ENCODE measurements around the gene CNTRL.
A peak's percentile ranks its signal among the peaks of the same experiment; 100 is the strongest.
"Not testable (repeated sequence)": the region's sequence is repeated elsewhere in the genome, so short reads cannot be mapped to it uniquely, and the experiment has no call there.

CNTRL gene

DNA sequence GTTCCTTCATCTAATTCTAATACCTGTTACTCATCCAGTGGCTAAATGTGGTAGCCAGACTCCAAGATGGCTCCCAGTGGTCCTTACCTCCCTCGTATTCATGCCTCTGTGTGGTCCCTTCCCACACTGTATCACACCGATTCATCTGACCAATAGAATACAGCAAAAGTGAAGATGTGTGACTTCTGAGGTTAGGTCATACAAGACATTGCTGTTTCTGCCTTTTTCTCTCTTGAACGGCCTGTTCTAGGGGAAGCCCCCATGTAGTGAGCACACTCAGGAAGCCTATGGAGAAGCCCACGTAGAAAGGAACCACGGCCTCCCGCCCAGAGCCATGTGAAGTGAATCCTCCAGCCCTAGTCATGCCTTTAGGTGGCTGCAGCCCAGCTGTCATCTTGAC, 15.2 kb upstream of the CNTRL start:
- Mint-ChIP-seq H3K4me3 (no peak overlapping the region), H3K4me1 (ENCODE audit: low read depth) (peaks cover 15% of the 10 kb centered on the region), H3K36me3 (peaks cover 4% of the 10 kb centered on the region), H3K9me3 (ENCODE audit: low read depth) (peaks cover 6% of the 10 kb centered on the region), H3K27ac (no peak overlapping the region), H3K27me3 (no peaks in the 10 kb centered on the region)

DNA sequence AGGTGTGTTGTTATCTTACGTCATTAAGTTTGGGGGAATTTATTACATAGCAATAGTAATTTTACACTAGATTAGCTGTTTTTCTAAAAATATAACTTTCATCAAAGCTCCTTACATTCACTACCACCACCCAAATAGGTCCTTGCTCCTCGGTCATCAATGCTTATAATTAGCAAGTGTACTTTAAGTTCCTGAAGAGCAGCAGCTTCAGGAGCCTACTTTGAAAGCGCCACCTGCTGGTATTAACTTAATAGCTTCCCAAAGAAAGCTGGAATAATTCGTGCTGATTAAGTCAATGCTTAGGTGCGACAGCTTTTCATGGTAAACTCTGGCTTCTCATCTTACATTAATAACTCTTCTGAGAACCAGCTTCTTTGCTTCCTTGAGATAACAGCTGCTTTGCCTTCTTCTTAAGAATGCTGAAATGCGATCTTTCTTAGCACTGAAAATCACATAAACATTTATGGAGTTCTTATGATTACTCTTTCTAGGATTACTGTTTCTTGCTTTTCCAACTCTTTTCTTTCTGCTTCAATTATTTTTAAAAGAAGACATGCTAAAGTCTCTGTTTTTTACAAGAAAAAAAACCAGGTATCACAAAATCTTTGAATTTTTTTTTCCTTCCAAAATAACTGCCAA, 14.6 kb upstream of the CNTRL start:
- H3K4me3 Mint-ChIP-seq: no peak overlapping the region
- H3K9me3 Mint-ChIP-seq (ENCODE audit: low read depth): peaks cover 6% of the 10 kb centered on the region
- H3K27ac Mint-ChIP-seq: no peak overlapping the region
- H3K27me3 Mint-ChIP-seq: no peaks in the 10 kb centered on the region
- peaks cover 15% of the 10 kb centered on the region for H3K4me1 Mint-ChIP-seq (ENCODE audit: low read depth)
- H3K36me3 Mint-ChIP-seq: peaks cover 4% of the 10 kb centered on the region

DNA sequence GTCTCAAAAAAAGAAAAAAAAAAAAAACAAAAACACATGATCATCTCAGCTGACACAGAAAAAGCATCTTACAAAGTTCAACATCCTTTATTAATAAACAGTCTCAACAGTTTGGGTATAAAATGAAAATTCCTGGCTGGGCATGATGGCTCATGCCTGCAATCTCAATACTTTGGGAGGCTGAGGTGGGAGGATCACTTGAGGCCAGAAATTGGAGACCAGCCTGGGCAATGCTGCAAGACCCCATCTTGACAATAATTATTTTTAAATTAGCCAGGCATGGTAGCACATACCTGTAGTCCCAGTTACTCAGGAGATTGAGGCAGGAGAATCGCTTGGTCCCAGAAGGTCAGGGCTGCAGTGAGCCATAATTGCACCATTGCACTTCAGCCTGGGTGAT, 7.9 kb upstream of the CNTRL start:
- peaks cover 29% of the 10 kb centered on the region for H3K4me1 Mint-ChIP-seq (ENCODE audit: low read depth)
- peaks cover 7% of the 10 kb centered on the region for H3K9me3 Mint-ChIP-seq (ENCODE audit: low read depth)
- no peak overlapping the region for H3K4me3 Mint-ChIP-seq
- peaks cover 4% of the 10 kb centered on the region for H3K36me3 Mint-ChIP-seq
- no peak overlapping the region for H3K27ac Mint-ChIP-seq
- no peaks in the 10 kb centered on the region for H3K27me3 Mint-ChIP-seq

DNA sequence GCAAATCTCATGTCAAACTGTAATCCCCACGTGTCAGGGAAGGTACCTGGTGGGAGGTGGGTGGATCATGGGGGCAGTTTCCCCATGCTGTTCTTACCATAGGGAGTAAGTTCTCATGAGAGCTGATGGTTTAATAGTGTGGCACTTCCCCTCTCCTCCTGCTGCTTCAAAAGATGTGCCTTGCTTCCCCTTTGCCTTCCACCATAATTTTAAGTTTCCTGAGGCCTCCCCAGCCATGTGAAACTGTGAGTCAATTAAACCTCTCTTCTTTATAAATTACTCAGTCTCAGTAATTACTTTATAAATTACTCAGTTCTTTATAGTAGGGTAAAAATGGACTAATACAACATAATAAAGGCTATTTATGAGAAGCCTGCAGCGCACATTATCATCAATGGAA, 7.1 kb upstream of the CNTRL start:
- Mint-ChIP-seq H3K4me3 (peak overlapping the region; percentile 14), H3K27ac (peak overlapping the region; percentile 86)

DNA sequence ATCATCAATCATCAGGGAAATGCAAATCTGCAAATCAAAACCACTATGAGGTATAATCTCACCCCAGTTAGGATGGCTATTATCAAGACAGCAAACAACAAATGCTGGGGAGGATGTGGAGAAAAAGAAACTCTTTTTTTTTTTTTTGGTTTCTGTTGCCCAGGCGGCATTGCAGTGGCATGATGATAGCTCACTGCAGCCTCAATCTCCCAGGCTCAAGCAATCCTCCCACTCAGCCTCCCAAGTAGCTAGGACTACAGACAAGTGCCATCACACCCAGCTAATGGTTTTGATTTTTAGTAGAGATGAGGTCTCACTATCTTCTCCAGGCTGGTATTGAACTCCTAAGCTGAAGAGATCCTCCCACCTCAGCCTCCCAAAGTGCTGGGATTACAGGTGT, 5.4 kb upstream of the CNTRL start:
- Mint-ChIP-seq H3K4me3 (no peak overlapping the region), H3K4me1 (ENCODE audit: low read depth) (peaks cover 34% of the 10 kb centered on the region), H3K27ac (no peak overlapping the region), H3K9me3 (ENCODE audit: low read depth) (peaks cover 7% of the 10 kb centered on the region), H3K27me3 (no peaks in the 10 kb centered on the region), H3K36me3 (peaks cover 4% of the 10 kb centered on the region)

More for the DNA sequence above, 7.1 kb upstream of the CNTRL start:
- Mint-ChIP-seq H3K36me3 (peaks cover 4% of the 10 kb centered on the region), H3K27me3 (no peaks in the 10 kb centered on the region), H3K9me3 (ENCODE audit: low read depth) (peaks cover 7% of the 10 kb centered on the region), H3K4me1 (ENCODE audit: low read depth) (peaks cover 27% of the 10 kb centered on the region)

DNA sequence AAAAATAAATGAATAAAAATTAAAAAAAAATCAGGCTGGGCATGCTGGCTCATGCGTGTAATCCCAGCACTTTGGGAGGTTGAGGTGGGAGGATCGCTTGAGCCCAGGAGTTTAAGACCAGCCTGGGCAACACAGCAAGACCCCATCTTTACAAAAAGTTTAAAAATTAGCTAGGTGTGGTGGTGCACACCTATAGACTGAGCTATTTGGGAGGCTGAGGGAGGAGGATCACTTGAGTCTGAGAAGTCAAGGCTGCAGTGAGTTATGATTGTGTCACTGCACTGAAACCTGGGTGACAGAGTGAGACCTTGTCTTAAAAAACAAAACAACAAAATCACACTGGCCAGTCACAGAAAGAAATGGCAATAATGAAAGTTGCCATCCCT, 3.4 kb upstream of the CNTRL start:
- no peaks in the 10 kb centered on the region for H3K27me3 Mint-ChIP-seq
- H3K9me3 Mint-ChIP-seq (ENCODE audit: low read depth): peaks cover 7% of the 10 kb centered on the region
- H3K36me3 Mint-ChIP-seq: peaks cover 4% of the 10 kb centered on the region
- peak overlapping the region; percentile 83 for H3K4me3 Mint-ChIP-seq
- peak overlapping the region; percentile 72 for H3K27ac Mint-ChIP-seq
- H3K4me1 Mint-ChIP-seq (ENCODE audit: low read depth): peaks cover 49% of the 10 kb centered on the region

DNA sequence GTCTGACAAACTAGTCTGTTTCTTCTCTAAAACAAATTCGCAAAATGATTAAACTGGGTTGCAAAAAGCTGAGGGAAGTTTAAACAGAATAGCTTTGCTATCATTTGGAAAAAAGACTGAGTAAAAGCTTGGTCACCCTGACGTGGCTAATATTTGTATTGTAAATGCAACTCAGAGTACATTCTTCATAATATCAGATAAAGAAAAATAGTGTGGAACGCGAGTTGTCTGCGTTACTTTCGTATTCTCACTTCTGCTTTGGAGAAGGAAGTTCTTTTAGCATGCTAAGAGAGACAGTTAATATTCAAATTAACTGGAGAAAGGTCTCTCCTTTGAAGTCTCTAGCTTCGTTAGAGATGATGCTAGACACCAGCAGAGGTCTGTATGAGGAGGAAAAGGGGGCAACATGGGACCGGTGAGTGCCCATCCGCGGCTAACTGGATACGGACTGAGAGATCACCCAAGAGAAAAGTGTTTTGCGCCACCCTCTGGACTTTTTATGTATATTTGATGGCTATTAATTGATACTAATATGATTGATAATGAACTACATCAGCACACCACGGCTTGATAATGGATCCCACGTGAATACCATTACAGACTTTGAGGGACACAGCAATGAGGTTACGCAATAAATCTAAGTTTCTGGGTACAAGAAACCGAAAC, 2.9 kb upstream of the CNTRL start:
- Mint-ChIP-seq H3K4me3 (peak overlapping the region; percentile 83), H3K4me1 (ENCODE audit: low read depth) (peaks cover 54% of the 10 kb centered on the region), H3K9me3 (ENCODE audit: low read depth) (peaks cover 7% of the 10 kb centered on the region), H3K27me3 (no peaks in the 10 kb centered on the region), H3K36me3 (peaks cover 4% of the 10 kb centered on the region), H3K27ac (peak overlapping the region; percentile 72)

DNA sequence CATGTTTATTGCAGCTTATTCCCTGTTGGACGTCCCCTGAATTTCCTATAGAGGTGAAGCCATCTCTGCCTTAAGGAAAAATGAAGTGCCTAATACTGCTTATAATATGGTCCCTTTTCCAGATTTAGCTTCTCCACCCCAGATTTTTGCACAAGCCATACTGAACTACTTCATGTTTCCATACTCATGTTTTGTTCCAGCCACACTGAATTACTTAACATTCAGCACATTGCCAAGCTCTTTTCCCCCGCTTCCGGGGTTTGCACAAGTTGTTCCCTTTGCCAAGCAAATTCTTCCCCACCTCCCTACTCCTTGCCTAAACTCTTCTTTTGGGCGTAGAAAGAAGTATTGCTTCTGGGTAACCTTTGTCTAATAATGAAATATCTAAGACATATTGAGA, 1.7 kb upstream of the CNTRL start:
- Mint-ChIP-seq H3K27ac (no peak overlapping the region), H3K9me3 (ENCODE audit: low read depth) (peaks cover 3% of the 10 kb centered on the region), H3K4me3 (peak overlapping the region; percentile 99), H3K36me3 (no peaks in the 10 kb centered on the region), H3K27me3 (no peaks in the 10 kb centered on the region), H3K4me1 (ENCODE audit: low read depth) (peaks cover 53% of the 10 kb centered on the region)

DNA sequence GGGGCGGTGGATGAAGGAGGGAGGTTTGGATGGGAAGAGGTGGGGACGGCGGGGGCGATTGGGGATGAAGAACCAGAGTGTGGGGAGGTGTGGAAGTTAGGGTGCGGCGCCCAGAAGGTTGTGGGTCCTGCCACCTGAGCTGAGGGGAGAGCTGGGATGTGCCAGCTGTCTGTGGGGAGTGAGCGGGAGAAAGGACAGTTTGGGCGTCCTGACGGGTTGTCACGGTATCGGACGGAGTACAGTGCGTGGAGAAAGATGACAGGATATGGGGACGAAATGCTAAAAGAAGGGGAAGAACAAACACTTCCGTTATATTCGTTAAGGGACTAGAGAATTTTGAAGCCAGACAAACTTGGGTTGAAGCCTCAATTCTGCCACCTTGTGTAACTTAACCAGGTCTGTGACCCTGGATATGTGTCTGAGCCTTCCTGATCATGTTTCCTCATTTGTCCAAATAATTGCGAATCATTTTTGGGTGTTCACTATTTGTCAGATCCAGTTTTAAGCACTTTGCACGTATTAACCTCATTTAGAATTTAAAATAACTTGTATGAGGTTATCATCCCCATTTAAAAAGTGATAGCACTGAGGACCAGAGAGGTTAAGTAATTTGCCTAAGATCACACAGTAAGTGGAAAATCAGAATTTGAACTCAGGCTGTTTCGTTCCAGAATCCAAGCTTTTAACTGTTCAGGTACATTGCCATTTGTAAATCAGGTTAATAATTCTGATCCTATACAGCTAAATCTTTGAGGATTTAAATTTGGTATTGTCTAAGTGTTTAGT, 689 bp downstream of the CNTRL start:
- Mint-ChIP-seq H3K4me1 (ENCODE audit: low read depth) (peaks cover 50% of the 10 kb centered on the region), H3K9me3 (ENCODE audit: low read depth) (no peaks in the 10 kb centered on the region), H3K4me3 (peak overlapping the region; percentile 99), H3K27me3 (no peaks in the 10 kb centered on the region), H3K27ac (peak overlapping the region; percentile 93), H3K36me3 (no peaks in the 10 kb centered on the region)

DNA sequence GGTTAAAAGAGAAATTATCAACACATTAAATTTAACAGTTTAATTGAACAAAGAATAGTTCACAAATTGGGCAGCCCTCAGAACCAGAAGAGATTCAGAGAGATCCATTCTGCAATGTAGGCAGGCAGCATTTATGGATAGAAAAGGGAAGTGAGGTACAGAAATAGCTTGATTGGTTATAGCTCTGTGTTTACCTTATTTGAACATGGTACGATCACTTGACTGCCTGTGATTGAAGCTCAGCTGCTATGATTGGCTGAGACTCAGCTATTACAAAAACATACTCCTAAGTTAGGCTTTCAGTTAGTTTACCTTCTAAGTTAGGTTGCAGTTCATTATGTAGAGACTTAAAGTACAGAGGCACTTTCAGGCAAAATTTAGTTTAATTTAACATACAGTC, 7.3 kb downstream of the CNTRL start:
- no peaks in the 10 kb centered on the region for H3K27me3 Mint-ChIP-seq
- peaks cover 12% of the 10 kb centered on the region for H3K4me1 Mint-ChIP-seq (ENCODE audit: low read depth)
- H3K27ac Mint-ChIP-seq: no peak overlapping the region
- no peak overlapping the region for H3K4me3 Mint-ChIP-seq
- peaks cover 8% of the 10 kb centered on the region for H3K36me3 Mint-ChIP-seq
- H3K9me3 Mint-ChIP-seq (ENCODE audit: low read depth): no peaks in the 10 kb centered on the region

DNA sequence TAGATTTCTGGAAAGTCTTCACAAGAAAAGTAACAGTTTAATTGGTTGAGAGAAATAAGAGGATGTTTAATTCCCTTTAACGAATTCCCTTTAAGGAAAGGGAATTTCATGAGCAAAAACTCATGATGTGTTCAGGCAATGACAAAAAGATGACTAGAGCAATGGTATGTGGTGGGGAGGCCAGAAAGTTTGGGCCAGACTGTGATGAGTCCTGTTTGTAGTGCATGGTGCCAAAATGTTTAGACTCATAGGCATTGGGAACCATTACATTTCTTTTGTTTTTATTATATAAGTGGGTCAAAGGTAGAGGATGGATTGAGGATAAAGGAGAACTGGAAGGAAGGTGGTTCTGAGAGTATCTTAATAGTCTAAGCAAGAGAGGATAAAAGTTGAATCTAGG, 10.9 kb downstream of the CNTRL start:
- peaks cover 17% of the 10 kb centered on the region for H3K36me3 Mint-ChIP-seq
- no peaks in the 10 kb centered on the region for H3K27me3 Mint-ChIP-seq
- no peaks in the 10 kb centered on the region for H3K9me3 Mint-ChIP-seq (ENCODE audit: low read depth)
- no peak overlapping the region for H3K27ac Mint-ChIP-seq
- no peak overlapping the region for H3K4me3 Mint-ChIP-seq
- peaks cover 17% of the 10 kb centered on the region for H3K4me1 Mint-ChIP-seq (ENCODE audit: low read depth)

DNA sequence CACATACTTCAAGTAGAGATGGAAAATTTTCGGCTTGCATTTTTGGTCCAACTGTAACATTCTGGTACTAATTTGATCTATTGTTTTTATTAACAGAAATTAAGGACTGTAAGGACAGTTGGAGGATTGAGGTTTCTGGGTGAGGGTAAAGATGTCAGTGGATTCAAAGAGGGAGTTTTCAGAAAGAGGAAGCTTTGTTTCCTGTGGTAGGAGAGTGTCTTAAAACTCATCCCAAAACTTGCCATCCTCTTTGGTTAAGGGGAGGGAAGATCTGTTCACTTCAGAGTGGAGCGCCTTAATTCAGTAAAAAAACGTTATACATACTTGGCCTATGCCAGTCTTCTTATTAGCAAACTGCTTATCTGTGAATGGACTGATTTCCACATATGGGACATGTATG, 13.8 kb downstream of the CNTRL start:
- Mint-ChIP-seq H3K27me3 (no peaks in the 10 kb centered on the region), H3K27ac (peak overlapping the region; percentile 7), H3K4me1 (ENCODE audit: low read depth) (peaks cover 18% of the 10 kb centered on the region), H3K9me3 (ENCODE audit: low read depth) (no peaks in the 10 kb centered on the region), H3K4me3 (no peak overlapping the region), H3K36me3 (peaks cover 30% of the 10 kb centered on the region)

DNA sequence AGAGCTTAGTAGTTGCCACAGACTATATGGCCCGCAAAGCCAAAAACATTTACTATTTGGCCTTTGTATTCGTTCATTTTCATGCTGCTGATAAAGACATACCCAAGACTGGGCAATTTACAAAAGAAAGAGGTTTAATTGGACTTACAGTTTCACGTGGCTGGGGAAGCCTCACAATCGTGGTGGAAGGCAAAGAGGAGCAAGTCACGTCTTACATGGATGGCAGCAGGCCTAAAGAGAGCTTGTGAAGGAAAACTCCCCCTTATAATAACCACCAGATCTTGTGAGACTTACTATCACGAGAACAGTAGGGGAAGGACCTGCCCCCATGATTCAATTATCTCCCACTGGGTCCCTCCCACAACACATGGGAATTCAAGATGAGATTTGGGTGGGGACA, 16.0 kb downstream of the CNTRL start:
- H3K4me1 Mint-ChIP-seq (ENCODE audit: low read depth): peaks cover 19% of the 10 kb centered on the region
- not testable (repeated sequence) for H3K27me3 Mint-ChIP-seq; H3K4me3 Mint-ChIP-seq; H3K27ac Mint-ChIP-seq; H3K9me3 Mint-ChIP-seq (ENCODE audit: low read depth)
- peaks cover 39% of the 10 kb centered on the region for H3K36me3 Mint-ChIP-seq

DNA sequence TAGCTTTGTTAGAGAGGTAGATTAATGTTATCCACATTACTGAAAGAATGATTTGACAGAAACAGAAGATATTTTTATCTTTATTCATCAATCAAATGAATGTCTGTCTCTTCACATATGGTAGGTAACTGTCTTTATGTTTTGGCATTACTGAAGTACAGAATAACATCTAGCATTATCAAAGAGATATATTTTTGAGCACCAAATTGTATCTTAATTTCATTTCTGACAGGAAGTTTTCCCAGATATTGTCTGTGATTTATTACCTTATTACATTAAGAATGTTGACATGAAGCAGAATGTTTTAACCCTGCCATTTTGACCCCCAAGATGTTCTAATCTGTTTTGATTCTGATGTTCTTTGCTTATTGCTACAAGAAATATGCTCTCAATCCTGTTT, 20.3 kb downstream of the CNTRL start:
- H3K36me3 Mint-ChIP-seq: peaks cover 44% of the 10 kb centered on the region
- H3K4me3 Mint-ChIP-seq: no peak overlapping the region
- peaks cover 2% of the 10 kb centered on the region for H3K4me1 Mint-ChIP-seq (ENCODE audit: low read depth)
- H3K27ac Mint-ChIP-seq: no peak overlapping the region
- H3K27me3 Mint-ChIP-seq: no peaks in the 10 kb centered on the region
- no peaks in the 10 kb centered on the region for H3K9me3 Mint-ChIP-seq (ENCODE audit: low read depth)

DNA sequence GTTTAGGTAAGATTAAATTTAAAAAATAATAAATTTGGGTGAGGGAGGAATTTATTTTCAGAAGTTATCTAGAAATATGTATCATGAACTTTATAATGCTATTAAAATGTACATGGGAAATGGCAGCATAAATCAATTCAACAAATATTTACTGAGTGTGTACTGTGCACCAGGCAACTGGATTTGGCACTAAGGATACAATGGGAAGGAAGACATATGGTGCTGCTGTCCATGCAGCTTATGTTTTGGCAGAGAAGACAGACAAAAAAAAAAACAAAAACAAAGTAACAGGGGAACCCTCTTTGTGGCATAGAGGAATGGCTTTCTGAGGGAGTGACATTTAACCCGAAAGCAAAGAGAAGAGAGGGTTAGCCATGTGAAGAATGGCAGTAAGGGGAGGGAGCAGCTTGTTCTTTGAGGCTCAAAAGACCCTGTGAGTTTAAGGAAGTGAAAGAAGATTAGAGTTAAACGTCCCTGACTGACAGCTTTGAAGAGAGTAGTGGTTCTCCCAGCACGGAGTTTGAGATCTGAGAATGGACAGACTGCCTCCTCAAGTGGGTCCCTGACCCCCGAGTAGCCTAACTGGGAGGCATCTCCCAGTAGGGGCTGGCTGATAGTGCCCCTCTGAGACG, 23.9 kb downstream of the CNTRL start:
- Mint-ChIP-seq H3K4me3 (no peak overlapping the region), H3K4me1 (ENCODE audit: low read depth) (peaks cover under 1% of the 10 kb centered on the region)

More for the DNA sequence above, 23.9 kb downstream of the CNTRL start:
- Mint-ChIP-seq H3K27me3 (no peaks in the 10 kb centered on the region), H3K9me3 (ENCODE audit: low read depth) (peaks cover 7% of the 10 kb centered on the region), H3K36me3 (peaks cover 46% of the 10 kb centered on the region), H3K27ac (no peak overlapping the region)
